Effector memory CD4-positive, alpha-beta T cell (primary cell): ENCODE measurements around the gene SLC6A11.

Source experiments
- DNase-seq, 3 donors: peaks; one replicate each; pipeline ENCODE4 v3.0.0-alpha.2; 2020
- H3K27ac ChIP-seq: 2 replicates; pipeline ENCODE4 v1.7.0; 2013; ENCODE audit warnings: mild to moderate bottlenecking, low read length, moderate library complexity; ENCODE audit not compliant: insufficient read depth, poor library complexity, severe bottlenecking
- H3K27me3 ChIP-seq: replicated peaks from 2 replicates; pipeline ENCODE4 v1.7.0; 2013; ENCODE audit warnings: mild to moderate bottlenecking, low read length; ENCODE audit not compliant: insufficient read depth, control insufficient read depth, poor library complexity, severe bottlenecking
- H3K36me3 ChIP-seq: 2 replicates; pipeline ENCODE4 v1.7.0; 2013; ENCODE audit warnings: mild to moderate bottlenecking, low read length, moderate library complexity; ENCODE audit not compliant: control insufficient read depth, insufficient read depth
- H3K4me1 ChIP-seq: 2 replicates; pipeline ENCODE4 v1.7.0; 2013; ENCODE audit warnings: low read length, mild to moderate bottlenecking; ENCODE audit not compliant: control insufficient read depth, insufficient read depth, poor library complexity, severe bottlenecking
- H3K4me3 ChIP-seq: 2 replicates; pipeline ENCODE4 v1.7.0; 2013; ENCODE audit warnings: low read length, low read depth, mild to moderate bottlenecking; ENCODE audit not compliant: insufficient read depth, poor library complexity, severe bottlenecking
- H3K9me3 ChIP-seq: 2 replicates; pipeline ENCODE4 v1.7.0; 2013; ENCODE audit warnings: mild to moderate bottlenecking, low read length, moderate library complexity; ENCODE audit not compliant: control insufficient read depth
- total RNA-seq, 3 donors: gene quantifications; one replicate each; lab custom pipeline; 2026; lab: John Stamatoyannopoulos, UW

The SLC6A11 gene
- total RNA-seq, result 0 reads per million in 3 donors

GRCh38 chr3:10816019-10816862, at the start of gene SLC6A11:
Gene SLC6A11, plus strand, starts transcription at chr3:10816228. Its CDS starts 38 bp downstream, at chr3:10816266.
- H3K27me3 ChIP-seq, result peaks cover 4% of the 10 kb centered on the region
- H3K4me1 ChIP-seq, result no peaks in the 10 kb centered on the region
- DNase-seq, result no peak
- H3K27ac ChIP-seq, result no peak within 1 kb of the TSS
- no peaks in the 10 kb centered on the region for H3K9me3 ChIP-seq
- no peak within 1 kb of the TSS for H3K4me3 ChIP-seq
- no peaks in the 10 kb centered on the region for H3K36me3 ChIP-seq

GRCh38 chr3:10768708-10769394, 47.2 kb upstream of the SLC6A11 start:
- Histone ChIP-seq H3K36me3 (no peaks in the 10 kb centered on the region), H3K27ac (no peak overlapping the region), H3K4me1 (no peaks in the 10 kb centered on the region), H3K9me3 (no peaks in the 10 kb centered on the region), H3K4me3 (no peak overlapping the region), H3K27me3 (no peaks in the 10 kb centered on the region)
- no peak for DNase-seq

GRCh38 chr3:10770547-10770946, 45.5 kb upstream of the SLC6A11 start:
- Histone ChIP-seq H3K27me3 (no peaks in the 10 kb centered on the region), H3K36me3 (no peaks in the 10 kb centered on the region), H3K27ac (no peak overlapping the region), H3K4me1 (no peaks in the 10 kb centered on the region), H3K4me3 (no peak overlapping the region), H3K9me3 (no peaks in the 10 kb centered on the region)
- no peak for DNase-seq

DNA sequence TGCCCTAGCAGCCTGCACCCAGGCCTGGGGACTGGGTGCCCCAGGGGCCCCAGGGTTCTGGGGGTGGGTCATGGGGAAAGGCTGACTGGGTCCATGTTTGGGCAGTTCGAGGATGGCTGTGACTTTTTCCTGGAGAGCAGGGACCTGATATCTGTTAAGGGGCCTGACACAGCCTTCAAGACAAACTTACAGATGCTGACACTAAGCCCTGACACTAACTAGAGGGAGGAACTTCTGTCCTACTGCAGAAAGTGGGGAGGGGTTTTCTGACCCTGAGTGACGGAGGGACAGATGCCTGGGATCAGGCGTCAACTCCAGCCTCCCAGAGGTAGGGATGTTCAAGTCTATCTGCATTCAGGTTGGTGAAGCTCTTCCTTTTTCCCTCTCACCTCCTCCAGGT, 45.0 kb upstream of the SLC6A11 start:
- Histone ChIP-seq H3K27ac (no peak overlapping the region), H3K36me3 (no peaks in the 10 kb centered on the region), H3K9me3 (no peaks in the 10 kb centered on the region), H3K27me3 (no peaks in the 10 kb centered on the region), H3K4me1 (no peaks in the 10 kb centered on the region), H3K4me3 (no peak overlapping the region)
- no peak for DNase-seq

- H3K27ac ChIP-seq, result no peak overlapping the region
- H3K9me3 ChIP-seq, result no peaks in the 10 kb centered on the region
- no peak for DNase-seq
- no peaks in the 10 kb centered on the region for H3K27me3 ChIP-seq
- no peaks in the 10 kb centered on the region for H3K4me1 ChIP-seq
- no peaks in the 10 kb centered on the region for H3K36me3 ChIP-seq
- H3K4me3 ChIP-seq, result no peak overlapping the region
Measured at GRCh38 chr3:10771486-10772270, 44.4 kb upstream of the SLC6A11 start.

DNA sequence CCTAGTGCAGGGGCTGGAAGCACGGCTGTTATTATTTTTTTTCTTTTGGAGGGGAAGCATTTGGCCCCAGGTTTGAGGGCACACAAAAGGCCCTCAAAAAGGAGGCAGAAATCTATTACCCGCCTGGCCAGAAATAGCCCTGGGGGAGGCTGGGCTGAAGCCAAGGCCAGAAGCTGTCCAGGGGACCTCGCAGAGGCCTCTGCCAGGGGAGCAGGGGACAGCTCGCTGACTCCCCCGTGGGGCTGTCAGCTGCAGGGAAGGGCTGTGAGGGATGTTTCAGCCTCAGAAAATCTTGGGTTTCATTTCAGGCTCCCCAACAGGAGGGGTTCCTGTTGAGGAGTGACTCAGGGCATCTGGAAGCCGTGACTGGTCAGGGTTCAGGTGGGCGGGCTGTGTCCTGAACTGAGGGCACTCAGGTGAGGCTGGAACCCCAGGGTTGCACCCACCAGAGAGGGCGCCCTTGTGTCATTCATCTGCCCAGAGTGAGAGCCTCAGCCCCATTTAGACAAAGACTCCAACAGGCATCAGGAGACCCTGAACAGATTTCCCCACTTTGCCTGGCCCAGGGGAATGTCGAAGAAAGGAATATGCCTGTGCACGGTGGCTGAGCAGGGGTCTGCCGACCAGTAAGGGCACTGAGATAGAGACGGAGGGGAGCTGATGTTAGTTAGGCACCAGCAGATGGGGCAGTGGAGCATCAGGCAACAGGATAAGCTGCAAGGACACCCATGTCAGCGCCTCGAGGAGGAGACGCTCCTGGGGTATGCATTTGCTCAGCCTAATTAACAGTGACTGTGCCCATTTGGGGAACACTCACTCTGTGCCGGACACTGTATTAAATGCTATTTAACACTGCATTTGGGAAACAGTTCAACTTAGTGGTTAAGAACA, 43.5 kb upstream of the SLC6A11 start:
- Histone ChIP-seq H3K4me3 (no peak overlapping the region), H3K4me1 (no peaks in the 10 kb centered on the region), H3K9me3 (no peaks in the 10 kb centered on the region), H3K36me3 (no peaks in the 10 kb centered on the region), H3K27me3 (no peaks in the 10 kb centered on the region), H3K27ac (no peak overlapping the region)
- no peak for DNase-seq

- DNase-seq, result no peak
- no peaks in the 10 kb centered on the region for H3K36me3 ChIP-seq
Measured at GRCh38 chr3:10774129-10774670, 41.8 kb upstream of the SLC6A11 start.

DNA sequence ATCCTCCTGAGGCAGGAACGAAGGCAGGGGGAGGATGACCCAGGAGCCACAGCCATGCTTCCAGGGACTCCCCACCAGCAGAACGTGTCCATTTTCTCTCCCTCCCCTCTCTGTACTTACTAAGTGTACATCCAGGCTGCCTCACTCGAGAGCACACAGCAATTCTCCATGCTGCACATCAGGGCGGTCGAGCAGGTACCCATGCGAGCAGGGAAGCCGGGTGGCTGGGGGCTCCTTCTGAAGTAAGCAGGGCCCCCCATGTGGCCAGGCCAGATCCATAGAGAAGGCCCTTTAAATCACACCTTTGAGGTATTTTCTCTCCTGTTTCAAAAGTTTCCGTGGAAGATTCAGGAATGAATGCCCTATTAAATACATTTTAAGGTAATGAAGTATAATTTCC, 41.2 kb upstream of the SLC6A11 start:
- H3K4me3 ChIP-seq, result no peak overlapping the region
- H3K27me3 ChIP-seq, result no peaks in the 10 kb centered on the region
- no peaks in the 10 kb centered on the region for H3K4me1 ChIP-seq
- no peaks in the 10 kb centered on the region for H3K36me3 ChIP-seq
- H3K27ac ChIP-seq, result no peak overlapping the region
- no peak for DNase-seq
- no peaks in the 10 kb centered on the region for H3K9me3 ChIP-seq

More at GRCh38 chr3:10774129-10774670, 41.8 kb upstream of the SLC6A11 start:
- H3K9me3 ChIP-seq, result no peaks in the 10 kb centered on the region
- H3K27me3 ChIP-seq, result no peaks in the 10 kb centered on the region
- H3K4me3 ChIP-seq, result no peak overlapping the region
- H3K27ac ChIP-seq, result no peak overlapping the region
- no peaks in the 10 kb centered on the region for H3K4me1 ChIP-seq

- DNase-seq, result no peak
- Histone ChIP-seq H3K27me3 (no peaks in the 10 kb centered on the region), H3K9me3 (no peaks in the 10 kb centered on the region), H3K4me1 (no peaks in the 10 kb centered on the region), H3K4me3 (no peak overlapping the region), H3K27ac (no peak overlapping the region), H3K36me3 (no peaks in the 10 kb centered on the region)
Measured at GRCh38 chr3:10775259-10775658, 40.8 kb upstream of the SLC6A11 start.
